GM12878 (cell line): Measurements from ENCODE around the gene AKR1C3. TPM values are rescaled to one million over a fixed set of nuclear protein-coding genes. Genes with fewer than 3 reads are reported as not detected.

Experiments
- ATAC-seq: fragments of 200-7000 bp; cut with Tn5 transposase; 3 replicates; pipeline ENCODE4 v1.9.1; 2020; ENCODE audit warnings: mild to moderate bottlenecking, moderate library complexity
- BruUV-seq: library from RNA; stranded (reverse); fragments of 400-500 nt; replicated peaks from 2 replicates; lab custom pipeline; 2021; lab: Mats Ljungman, UMichigan
- CTCF ChIA-PET: fragments of 300-600 bp; sonication (Branson Sonifier 250); formaldehyde crosslinking; extraction: SDS; loops from one replicate; lab custom pipeline; 2021; ENCODE audit warnings: inconsistent platforms; lab: Yijun Ruan, JAX
- POLR2A ChIA-PET: fragments of 350-600 bp; formaldehyde crosslinking; extraction: SDS; loops from one replicate; lab custom pipeline; 2021; ENCODE audit warnings: inconsistent platforms; lab: Charles Lee
- RAD21 ChIA-PET: fragments of 300-600 bp; sonication (Branson Sonifier 250); formaldehyde crosslinking; loops from one replicate; lab custom pipeline; 2023; ENCODE audit warnings: antibody characterized with exemption; ENCODE audit not compliant: unreplicated experiment; lab: Charles Lee
- SMC1A ChIA-PET: fragments of 300-600 bp; sonication (Branson Sonifier 250); formaldehyde crosslinking; loops from one replicate; lab custom pipeline; 2023; ENCODE audit not compliant: unreplicated experiment, uncharacterized antibody; lab: Charles Lee
- DNase-seq: peaks from one replicate; pipeline ENCODE4 v3.0.0-alpha.2; 2011; ENCODE audit warnings: low read depth, low spot score
- FAIRE-seq: peaks from 3 replicates; lab custom pipeline; 2011; peaks lifted over from hg19 to GRCh38; lab: Jason Lieb, UNC
- H2AFZ ChIP-seq: 2 replicates; pipeline ENCODE4 v1.6.0; 2011; ENCODE audit warnings: low read depth, low read length, control low read depth; ENCODE audit not compliant: control insufficient read depth
- H3K27ac ChIP-seq: 2 replicates; pipeline ENCODE4 v1.5.1; 2011; ENCODE audit warnings: control low read depth; ENCODE audit not compliant: control insufficient read depth, insufficient read depth
- H3K27me3 ChIP-seq, 2 experiments: replicated peaks in 1 of 2; 2 replicates each; pipeline versions ENCODE4 v1.6.0 to v1.6.1; 2011; ENCODE audit warnings: low read length in 1 of 2; ENCODE audit not compliant: control insufficient read depth in 2 of 2, insufficient read depth in 2 of 2
- H3K36me3 ChIP-seq, 2 experiments: 2 replicates each; pipeline ENCODE4 v1.5.1; 2011; ENCODE audit warnings: low read length in 1 of 2; ENCODE audit not compliant: control insufficient read depth in 2 of 2, insufficient read depth in 2 of 2
- H3K4me1 ChIP-seq: 2 replicates; pipeline ENCODE4 v1.6.1; 2011; ENCODE audit warnings: mild to moderate bottlenecking, low read length, moderate library complexity, mixed read lengths; ENCODE audit not compliant: control insufficient read depth, insufficient read depth
- H3K4me2 ChIP-seq: 2 replicates; pipeline ENCODE4 v1.6.0; 2011; ENCODE audit warnings: control low read depth; ENCODE audit not compliant: control insufficient read depth, insufficient read depth
- H3K4me3 ChIP-seq: fragments of 200-600 bp; sonication (generic); 2 replicates; pipeline ENCODE4 v1.5.1; 2016
- H3K79me2 ChIP-seq: 2 replicates; pipeline ENCODE4 v1.6.0; 2011; ENCODE audit warnings: low read length; ENCODE audit not compliant: control insufficient read depth, insufficient read depth
- H3K9ac ChIP-seq: 2 replicates; pipeline ENCODE4 v1.8.0; 2011; ENCODE audit warnings: low read length, control low read depth, mixed read lengths; ENCODE audit not compliant: control insufficient read depth, insufficient read depth
- H3K9me3 ChIP-seq: replicated peaks from 3 replicates; pipeline ENCODE4 v1.5.1; 2011; ENCODE audit warnings: mild to moderate bottlenecking, low read length; ENCODE audit not compliant: control insufficient read depth, insufficient read depth
- H4K20me1 ChIP-seq: 2 replicates; pipeline ENCODE4 v1.6.0; 2011; ENCODE audit not compliant: control insufficient read depth, insufficient read depth
- CBFB ChIP-seq: IDR thresholded peaks from 2 replicates; pipeline ENCODE4 v1.6.1; 2016; ENCODE audit warnings: antibody characterized with exemption, low read depth
- MAX ChIP-seq: IDR thresholded peaks from 2 replicates; pipeline ENCODE4 v1.6.1; 2012; ENCODE audit warnings: low read depth, low read length, improper control_type of control experiment
- NBN ChIP-seq: fragments of 450-650 bp; IDR thresholded peaks from 2 replicates; pipeline ENCODE4 v1.6.1; 2016
- NR2C2 ChIP-seq: IDR thresholded peaks from 2 replicates; pipeline ENCODE4 v1.6.1; 2011; ENCODE audit warnings: borderline replicate concordance, low read depth; ENCODE audit not compliant: control insufficient read depth, insufficient read length
- REST ChIP-seq: IDR thresholded peaks from 2 replicates; pipeline ENCODE4 v1.6.1; 2012; ENCODE audit warnings: mild to moderate bottlenecking, low read depth, low read length
- WGBS: methylation state at CpG from one replicate; pipeline ENCODE4 v1.1.6; 2016; ENCODE audit warnings: low lambda C conversion rate; ENCODE audit not compliant: insufficient replicate concordance, insufficient coverage; ENCODE audit errors: missing lambda C conversion rate; 5-methylcytosine and 5-hydroxymethylcytosine counted together
- in situ Hi-C: fragments of 300-500 bp; cut with MboI; formaldehyde crosslinking; loops from 9 replicates; pipeline ENCODE4 v1.14.3; 2018; ENCODE audit warnings: mixed read lengths
- intact Hi-C: fragments of 100-400 bp; cut with micrococcal nuclease; formaldehyde crosslinking; loops from one replicate; pipeline ENCODE4 v1.14.2; 2022; ENCODE audit not compliant: unreplicated experiment
- polyA plus RNA-seq, 11 experiments: library from polyadenylated mRNA; depleted of rRNA in 4 of 11; unstranded in 6 of 11; stranded (reverse) in 5 of 11; fragments of >200 nt; fragmentation: Nextera tagmentation in 4 of 11; fragmentation: Illumina TruSeq in 1 of 11; extraction: Ambion mirVana in 4 of 11; extraction: Trizol in 1 of 11; gene quantifications; 1 replicate in 1 of 11; 2 replicates in 10 of 11; pipeline versions ENCODE4 v1.2.1 to v1.2.3, GENCODE V29; 2011 to 2016; ENCODE audit warnings: inconsistent platforms in 2 of 11, missing spikeins in 2 of 11, low read depth in 1 of 11
- total RNA-seq, 4 experiments: library from RNA; depleted of rRNA in 3 of 4; stranded (reverse); fragments of >200 nt in 3 of 4; fragmentation: Illumina TruSeq in 1 of 4; extraction: Trizol in 1 of 4; gene quantifications; 2 replicates each; pipeline versions ENCODE4 v1.2.1 to v1.2.3, GENCODE V29; 2013 to 2021

The AKR1C3 gene
- total and polyA plus RNA-seq, 10 of the 15 experiments (the other 5 are each of a cell fraction or from before 2014, with no cell fraction given), result 0.26 to 0.35 TPM; not detected in 8

GRCh38 chr10:5064656-5065055, 29.6 kb upstream of the AKR1C3 start:
- Histone ChIP-seq H3K27me3 (no peaks in the 10 kb centered on the region), H4K20me1 (no peaks in the 10 kb centered on the region), H3K36me3 (no peaks in the 10 kb centered on the region), H3K9me3 (no peaks in the 10 kb centered on the region), H3K4me2 (no peak overlapping the region), H3K4me3 (no peak overlapping the region), H3K9ac (no peak overlapping the region), H3K79me2 (no peaks in the 10 kb centered on the region), H3K4me1 (no peaks in the 10 kb centered on the region), H3K27ac (no peak overlapping the region), H2AFZ (no peak overlapping the region)
- ATAC-seq (no peak), DNase-seq (no peak), FAIRE-seq (no peak)
- POLR2A ChIA-PET, result no interaction called here
- WGBS, result 0% methylated on average over 1 of the region's 1 CpG
- RAD21 ChIA-PET, result no interaction called here
- in situ Hi-C loops (no loop called here), intact Hi-C loops (no loop called here)
- SMC1A ChIA-PET, result no interaction called here
- no TSS peak for BruUV-seq
- CTCF ChIA-PET, result no interaction called here
- TF ChIP-seq REST (no peak), NR2C2 (no peak), MAX (no peak), CBFB (no peak), NBN (no peak)
